ENCODE measurements around the gene TP53I13.

TP53I13 gene

GRCh38 chr17:29615492-29616299, 47.2 kb downstream of the TP53I13 start:
- DNase-seq (ENCODE audit: low spot score): peak; percentile 83

- DNase-seq (ENCODE audit: low spot score): no peak
Measured at GRCh38 chr17:29616300-29617048, 48.0 kb downstream of the TP53I13 start.

GRCh38 chr17:29617125-29617480, 48.6 kb downstream of the TP53I13 start:
- peak; percentile 91 for DNase-seq (ENCODE audit: low spot score)

- peak; percentile 88 for DNase-seq (ENCODE audit: low spot score)
Measured at GRCh38 chr17:29617481-29618271, 49.2 kb downstream of the TP53I13 start.

GRCh38 chr17:29618272-29619065, 50.0 kb downstream of the TP53I13 start:
- DNase-seq (ENCODE audit: low spot score): no peak

- no peak for DNase-seq (ENCODE audit: low spot score)
Measured at GRCh38 chr17:29619251-29619650, 50.8 kb downstream of the TP53I13 start.

- no peak for DNase-seq (ENCODE audit: low spot score)
Measured at GRCh38 chr17:29620271-29620670, 51.8 kb downstream of the TP53I13 start.

GRCh38 chr17:29620779-29621500, 52.4 kb downstream of the TP53I13 start:
- no peak for DNase-seq (ENCODE audit: low spot score)

GRCh38 chr17:29621751-29622194, 53.3 kb downstream of the TP53I13 start:
- DNase-seq (ENCODE audit: low spot score): no peak
